Spinal cord (tissue), 10 donors: ENCODE measurements around the gene EPB41. TPM values are rescaled to one million over a fixed set of nuclear protein-coding genes. Genes with fewer than 3 reads are reported as not detected.
A peak's percentile ranks its signal among the peaks of the same experiment; 100 is the strongest.

Source experiments
- DNase-seq, 6 donors: peaks; one replicate each; pipeline versions ENCODE4 v3.0.0 to v3.0.0-alpha.2; 2013 to 2015; ENCODE audit warnings: low spot score in 6 of 6, low read depth in 4 of 6
- H3K27ac ChIP-seq: one replicate; pipeline ENCODE4 v1.5.1; 2013; ENCODE audit warnings: low read depth, low read length, control low read depth
- H3K27me3 ChIP-seq: one replicate; pipeline ENCODE4 v1.6.1; 2013; ENCODE audit warnings: low read length; ENCODE audit not compliant: control insufficient read depth, insufficient read depth
- H3K36me3 ChIP-seq: one replicate; pipeline ENCODE4 v1.6.1; 2013; ENCODE audit warnings: low read length; ENCODE audit not compliant: control insufficient read depth, insufficient read depth
- H3K4me1 ChIP-seq: one replicate; pipeline ENCODE4 v1.6.1; 2013; ENCODE audit warnings: low read length; ENCODE audit not compliant: control insufficient read depth, insufficient read depth
- H3K4me3 ChIP-seq: one replicate; pipeline ENCODE4 v1.5.1; 2013; ENCODE audit warnings: low read depth, low read length, control low read depth
- H3K9me3 ChIP-seq: one replicate; pipeline ENCODE4 v1.6.1; 2013; ENCODE audit warnings: low read length; ENCODE audit not compliant: control insufficient read depth, insufficient read depth
- WGBS: methylation state at CpG from one replicate; pipeline ENCODE4 v1.1.5; 2013; ENCODE audit warnings: missing lambda C conversion rate; ENCODE audit not compliant: insufficient coverage; 5-methylcytosine and 5-hydroxymethylcytosine counted together
- polyA plus RNA-seq, 2 donors: library from polyadenylated mRNA; unstranded; fragments of 120-200 nt; gene quantifications; one replicate each; pipeline ENCODE4 v1.2.1, GENCODE V29; 2013; ENCODE audit not compliant: insufficient read length in 2 of 2
- total RNA-seq, 2 donors: library from RNA; depleted of rRNA in 1 of 2; stranded (reverse); fragments of 120-200 nt in 1 of 2; fragments of >200 nt in 1 of 2; gene quantifications; one replicate each; pipeline versions ENCODE4 v1.2.3 to v1.2.4, GENCODE V29; 2013 to 2014
- donor health status: healthy.

The EPB41 gene
- total and polyA plus RNA-seq, 4 donors, result 27.8 to 66.9 (median 41.1) TPM

DNA sequence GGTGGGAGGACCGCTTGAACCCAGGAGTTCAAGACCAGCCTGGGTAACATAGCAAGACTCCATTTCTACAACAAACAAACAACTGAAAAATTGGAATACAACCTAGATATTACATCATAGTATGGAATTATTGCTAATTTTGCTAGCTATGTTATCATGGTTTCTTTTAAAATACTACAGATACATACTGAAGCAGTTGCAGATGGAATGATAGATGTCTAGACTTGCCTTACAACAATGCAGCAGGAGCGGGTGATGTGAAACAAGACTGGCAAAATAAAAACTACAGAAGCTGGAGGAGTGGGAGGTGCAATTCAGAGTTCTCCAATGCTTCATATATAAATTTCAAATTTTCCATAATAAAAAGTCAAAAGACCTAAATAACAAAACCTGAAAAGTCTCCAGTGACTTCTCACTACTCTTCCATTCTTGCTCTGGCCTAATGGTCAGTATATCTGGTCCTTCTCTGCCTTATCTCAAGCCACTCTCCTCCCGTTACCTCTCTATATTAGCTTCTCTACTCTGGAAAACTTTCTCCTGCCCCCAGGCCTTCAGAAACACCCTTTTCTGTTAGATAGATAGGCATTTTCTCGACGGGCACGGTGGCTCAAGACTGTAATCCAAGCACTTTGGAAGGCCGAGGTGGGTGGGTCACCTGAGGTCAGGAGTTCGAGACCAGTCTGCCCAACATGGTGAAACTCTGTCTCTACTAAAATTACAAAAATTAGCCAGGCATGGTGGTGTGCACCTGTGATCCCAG is 237.9 kb downstream of the EPB41 start:
- H3K4me1 ChIP-seq, result no peaks in the 10 kb centered on the region
- no peak for DNase-seq
- peaks cover 74% of the 10 kb centered on the region for H3K36me3 ChIP-seq
- H3K4me3 ChIP-seq, result no peak overlapping the region
- H3K9me3 ChIP-seq, result no peaks in the 10 kb centered on the region
- no peak overlapping the region for H3K27ac ChIP-seq
- WGBS, result 100% methylated on average over 5 of the region's 8 CpGs
- no peaks in the 10 kb centered on the region for H3K27me3 ChIP-seq

DNA sequence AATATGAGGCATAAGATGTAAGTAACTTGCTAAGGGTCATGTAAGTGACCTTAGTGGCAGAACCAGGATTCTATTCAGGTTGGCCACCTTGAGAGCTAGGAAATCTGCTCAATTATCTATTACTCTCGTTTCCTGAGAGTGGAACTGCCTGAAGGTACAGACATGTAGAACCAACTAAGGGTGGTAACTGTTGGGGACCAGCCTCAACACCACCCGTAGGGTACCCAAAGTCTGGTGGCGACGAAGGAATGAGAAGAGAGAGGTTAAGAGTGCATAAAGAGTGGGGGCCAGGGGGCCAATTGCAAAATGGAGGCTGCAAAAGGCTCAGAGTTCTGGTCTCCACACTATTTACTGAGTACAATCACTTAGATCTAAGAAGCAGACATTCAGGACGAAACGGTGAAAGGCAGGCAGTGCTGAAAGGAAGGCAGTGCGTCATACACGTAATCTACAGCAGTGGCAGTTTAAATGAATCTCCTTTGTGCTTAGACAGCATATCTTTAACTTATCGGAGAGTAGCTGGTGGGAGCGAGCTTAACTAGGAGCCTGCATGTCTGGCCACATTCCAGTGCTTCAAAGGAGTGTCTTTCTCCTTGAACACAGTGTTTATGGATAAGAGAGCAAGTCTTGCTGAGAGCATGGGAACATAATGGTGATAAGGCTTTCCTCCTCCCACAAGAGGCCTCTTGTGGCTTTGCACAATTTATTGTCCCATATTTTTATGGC is 242.3 kb downstream of the EPB41 start:
- peaks cover 57% of the 10 kb centered on the region for H3K36me3 ChIP-seq

DNA sequence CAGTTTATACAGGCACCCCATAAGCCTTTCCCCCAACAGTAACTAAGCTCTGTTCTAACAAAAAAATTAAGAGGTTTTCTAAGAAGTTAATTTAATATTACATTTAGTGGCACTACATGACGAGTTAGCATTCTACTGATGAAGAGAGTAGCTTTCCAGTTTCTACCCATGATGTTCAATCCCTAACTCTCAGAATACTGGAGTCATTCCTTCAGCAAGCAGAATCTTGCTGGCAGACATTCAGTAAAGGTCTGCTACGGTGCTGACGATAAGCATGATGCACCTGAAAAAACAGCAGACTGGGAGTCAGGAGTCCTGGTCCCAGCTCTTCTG is 242.9 kb downstream of the EPB41 start:
- Histone ChIP-seq H3K36me3 (peaks cover 51% of the 10 kb centered on the region), H3K27ac (no peak overlapping the region)
- no CpG with 5 or more reads among the region's 3 CpGs for WGBS

More for the DNA sequence above, 242.3 kb downstream of the EPB41 start:
- H3K27ac ChIP-seq, result no peak overlapping the region
- H3K9me3 ChIP-seq, result no peaks in the 10 kb centered on the region
- no peaks in the 10 kb centered on the region for H3K27me3 ChIP-seq
- H3K4me3 ChIP-seq, result no peak overlapping the region
- H3K4me1 ChIP-seq, result peaks cover 2% of the 10 kb centered on the region
- peak in 2 of 6 donors; percentile 19 to 53 for DNase-seq
- 59% methylated on average over 9 of the region's 10 CpGs for WGBS

DNA sequence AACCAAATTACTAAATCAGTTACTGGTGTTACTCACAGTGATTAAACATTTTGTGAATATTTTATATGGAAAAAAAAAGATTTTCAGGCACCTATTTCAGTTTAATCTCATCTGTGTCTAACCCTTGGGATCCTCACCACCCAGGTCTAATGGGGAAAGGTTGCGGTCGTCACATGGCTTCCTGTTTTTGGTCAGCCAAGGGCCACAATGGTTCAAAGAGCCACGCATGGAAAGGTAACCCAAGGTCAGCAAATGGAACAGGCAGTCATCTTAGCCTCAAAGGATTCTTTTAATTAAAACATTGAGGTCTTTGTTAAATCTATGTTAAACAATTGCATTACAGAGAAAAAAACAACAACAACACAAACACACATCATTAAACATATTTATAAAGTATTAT is 245.4 kb downstream of the EPB41 start:
- no peak for DNase-seq
- Histone ChIP-seq H3K4me3 (no peak overlapping the region), H3K36me3 (peaks cover 29% of the 10 kb centered on the region), H3K27me3 (no peaks in the 10 kb centered on the region), H3K27ac (no peak overlapping the region), H3K9me3 (no peaks in the 10 kb centered on the region), H3K4me1 (peaks cover 6% of the 10 kb centered on the region)
- 100% methylated on average over 2 of the region's 3 CpGs for WGBS

More for the DNA sequence above, 242.9 kb downstream of the EPB41 start:
- no peak for DNase-seq
- Histone ChIP-seq H3K27me3 (no peaks in the 10 kb centered on the region), H3K4me1 (peaks cover 2% of the 10 kb centered on the region), H3K4me3 (no peak overlapping the region), H3K9me3 (no peaks in the 10 kb centered on the region)

DNA sequence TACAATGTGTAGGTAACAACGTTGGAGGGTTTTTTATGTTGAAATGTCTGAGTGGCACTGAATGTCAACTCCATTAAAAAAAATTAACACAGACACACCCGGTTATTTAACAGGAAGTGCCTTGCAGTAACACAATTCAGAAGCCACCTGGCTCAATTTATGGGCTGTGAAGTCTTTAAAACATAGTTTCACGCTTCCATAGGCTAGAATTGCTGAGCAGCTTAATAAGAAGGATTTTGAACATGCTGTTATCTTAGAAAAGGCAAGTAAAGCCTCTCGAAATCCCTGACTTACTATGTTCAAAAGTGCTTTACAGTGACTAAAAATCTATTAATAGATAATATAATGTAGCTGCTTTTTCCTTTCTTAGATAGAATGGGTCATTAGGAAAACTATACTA is 247.7 kb downstream of the EPB41 start:
- H3K27me3 ChIP-seq, result no peaks in the 10 kb centered on the region
- no peak overlapping the region for H3K27ac ChIP-seq
- peaks cover 9% of the 10 kb centered on the region for H3K4me1 ChIP-seq
- peak in 1 of 6 donors; percentile 74 for DNase-seq
- H3K36me3 ChIP-seq, result peaks cover 22% of the 10 kb centered on the region
- H3K9me3 ChIP-seq, result no peaks in the 10 kb centered on the region
- H3K4me3 ChIP-seq, result no peak overlapping the region
- WGBS, result no CpG with 5 or more reads among the region's 4 CpGs

DNA sequence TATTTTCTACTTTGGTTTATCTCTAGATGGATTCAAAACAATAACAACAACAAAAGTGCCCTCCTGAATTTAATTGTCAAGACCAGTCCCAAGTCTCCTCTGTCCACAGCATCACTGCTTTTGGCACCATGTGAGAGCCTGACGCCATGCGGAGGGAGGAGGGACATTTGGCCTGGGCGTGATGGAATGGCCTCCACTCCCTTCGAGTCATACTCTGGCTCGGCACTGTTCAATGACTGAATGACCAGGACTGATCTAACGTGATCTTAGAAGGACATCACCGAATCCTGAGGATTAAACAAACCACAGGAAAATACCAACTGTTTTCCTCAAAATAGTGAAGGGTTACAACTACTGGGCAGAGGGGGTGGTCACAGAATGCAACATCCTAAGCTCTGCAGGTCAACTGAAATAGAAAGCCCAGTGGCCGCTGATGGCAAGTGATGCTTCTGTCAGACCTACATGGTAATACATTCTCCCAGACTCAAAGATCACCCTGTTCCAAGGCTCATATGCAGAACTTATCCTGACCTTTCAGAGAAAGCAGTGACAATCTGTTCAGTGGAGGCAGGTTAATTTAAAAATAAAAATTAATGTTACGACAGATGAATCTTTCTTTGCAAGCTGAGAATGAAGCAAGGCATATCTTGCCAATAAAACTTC is 248.2 kb downstream of the EPB41 start:
- no peak overlapping the region for H3K27ac ChIP-seq
- no peaks in the 10 kb centered on the region for H3K27me3 ChIP-seq
- peaks cover 22% of the 10 kb centered on the region for H3K36me3 ChIP-seq
- H3K4me3 ChIP-seq, result no peak overlapping the region
- peaks cover 9% of the 10 kb centered on the region for H3K4me1 ChIP-seq
- 69% methylated on average over 7 of the region's 9 CpGs for WGBS
- H3K9me3 ChIP-seq, result no peaks in the 10 kb centered on the region
- DNase-seq, result no peak

DNA sequence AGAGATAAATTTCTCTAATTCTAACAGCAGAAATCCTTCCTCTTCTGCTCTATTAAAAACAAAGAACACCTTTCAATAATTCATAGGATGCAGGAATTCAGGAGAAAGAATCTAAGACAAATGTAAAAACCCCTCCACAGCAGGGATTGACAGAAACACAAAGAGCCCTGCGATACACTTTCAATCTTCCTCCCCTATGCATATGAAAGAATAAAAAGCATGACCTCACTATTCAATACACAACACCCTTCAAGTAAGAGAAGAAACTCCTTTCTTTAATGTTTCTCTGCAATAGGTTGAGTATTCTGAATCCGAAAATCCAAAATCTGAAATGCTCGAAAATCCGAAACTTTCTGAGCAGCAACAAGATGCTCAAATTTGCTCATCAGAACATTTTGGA is 250.2 kb downstream of the EPB41 start:
- peaks cover 8% of the 10 kb centered on the region for H3K36me3 ChIP-seq
- H3K27me3 ChIP-seq, result no peaks in the 10 kb centered on the region
- no peak overlapping the region for H3K27ac ChIP-seq
- no peaks in the 10 kb centered on the region for H3K9me3 ChIP-seq
- WGBS, result 89% methylated on average over 2 of the region's 4 CpGs
- no peak overlapping the region for H3K4me3 ChIP-seq
- H3K4me1 ChIP-seq, result peaks cover 9% of the 10 kb centered on the region
- DNase-seq, result no peak

DNA sequence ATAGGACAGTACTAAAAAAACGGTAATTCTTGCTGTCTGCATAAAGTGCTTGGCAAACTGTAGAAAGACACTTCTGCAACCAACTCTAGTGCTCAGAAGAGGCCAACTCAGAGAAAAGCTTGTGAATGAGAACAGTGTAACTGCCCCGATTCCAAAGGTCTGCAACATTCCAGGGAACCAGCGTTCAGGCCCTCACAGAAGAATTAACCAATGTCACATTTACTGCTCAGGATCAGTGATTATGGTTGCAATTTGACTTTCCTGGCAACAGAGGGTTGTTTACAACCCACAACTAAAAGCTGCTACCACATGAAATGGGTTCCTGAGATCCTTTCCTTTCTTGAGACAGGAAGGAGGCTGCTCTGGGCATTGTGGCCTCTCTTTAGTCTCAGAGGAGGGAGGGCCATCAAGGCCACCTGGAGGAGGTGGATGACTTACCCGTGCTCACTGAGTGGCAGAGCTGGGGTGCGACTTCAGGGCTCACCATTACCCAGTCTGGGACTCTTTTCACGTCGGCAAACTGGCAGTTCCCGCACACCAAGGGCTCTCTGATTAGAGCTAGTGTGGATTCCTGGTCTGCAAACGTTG is 252.0 kb downstream of the EPB41 start:
- H3K27me3 ChIP-seq, result no peaks in the 10 kb centered on the region
- DNase-seq, result no peak
- H3K4me3 ChIP-seq, result no peak overlapping the region
- H3K4me1 ChIP-seq, result peaks cover 9% of the 10 kb centered on the region
- H3K27ac ChIP-seq, result no peak overlapping the region
- 61% methylated on average over 7 of the region's 9 CpGs for WGBS
- no peaks in the 10 kb centered on the region for H3K9me3 ChIP-seq
- peaks cover 8% of the 10 kb centered on the region for H3K36me3 ChIP-seq

DNA sequence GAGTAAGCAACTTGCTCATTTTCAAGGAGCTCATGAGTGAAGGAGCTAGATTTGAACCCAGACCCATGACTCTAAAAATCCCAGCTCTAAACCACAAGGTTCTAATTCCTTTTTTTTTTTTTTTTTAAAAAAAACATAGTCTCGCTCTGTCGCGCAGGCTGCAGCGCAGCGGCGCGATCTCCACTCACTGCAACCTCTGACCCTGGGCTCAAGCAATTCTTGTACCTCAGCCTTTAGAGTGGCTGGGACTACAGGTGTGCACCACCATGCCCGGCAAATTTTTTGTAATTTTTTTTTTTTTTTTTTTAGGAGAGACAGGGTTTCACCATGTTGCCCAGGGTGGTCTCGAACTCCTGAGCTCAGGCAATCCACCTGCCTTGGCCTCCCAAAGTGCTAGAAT is 253.5 kb downstream of the EPB41 start:
- WGBS, result 89% methylated on average over 1 of the region's 9 CpGs
- Histone ChIP-seq H3K4me1 (peaks cover 7% of the 10 kb centered on the region), H3K9me3 (no peaks in the 10 kb centered on the region), H3K27me3 (no peaks in the 10 kb centered on the region), H3K4me3 (no peak overlapping the region), H3K27ac (no peak overlapping the region), H3K36me3 (peaks cover 8% of the 10 kb centered on the region)
- no peak for DNase-seq
